GM13976 (cell line): ENCODE data around the gene ATP6AP1.

Experiments
- DNase-seq: peaks from one replicate; pipeline ENCODE4 v3.0.0; 2012; ENCODE audit warnings: low spot score
- CTCF ChIP-seq: IDR thresholded peaks from 2 replicates; pipeline ENCODE4 v1.5.1; 2012; ENCODE audit warnings: borderline replicate concordance, mild to moderate bottlenecking; ENCODE audit not compliant: insufficient read depth; ENCODE audit errors: extremely low read depth, missing control alignments, control extremely low read depth
- in situ Hi-C: fragments of 300-500 bp; cut with MboI; formaldehyde crosslinking; loops from one replicate; pipeline ENCODE4 v1.12.0; 2022; ENCODE audit warnings: low sequenced_read_pairs, mixed read lengths, inconsistent platforms; ENCODE audit not compliant: unreplicated experiment

Gene ATP6AP1

GRCh38 chrX:154432210-154432609 is 3.7 kb downstream of the ATP6AP1 start:
- DNase-seq: no peak
- in situ Hi-C loops: no loop called here
- no peak for TF ChIP-seq CTCF

- DNase-seq: no peak
- in situ Hi-C loops: no loop called here
- TF ChIP-seq CTCF: no peak
Measured at GRCh38 chrX:154433605-154434004, 5.1 kb downstream of the ATP6AP1 start.

- in situ Hi-C loops: no loop called here
Measured at GRCh38 chrX:154434394-154435168, 6.1 kb downstream of the ATP6AP1 start.

GRCh38 chrX:154435171-154435733 is 6.8 kb downstream of the ATP6AP1 start:
- DNase-seq: no peak
- in situ Hi-C loops: no loop called here
- no peak for TF ChIP-seq CTCF

More at GRCh38 chrX:154434394-154435168, 6.1 kb downstream of the ATP6AP1 start:
- no peak for TF ChIP-seq CTCF
- no peak for DNase-seq

GRCh38 chrX:154436374-154436982 is 8.0 kb downstream of the ATP6AP1 start:
- DNase-seq: peak; percentile 85
- TF ChIP-seq CTCF: no peak

GRCh38 chrX:154436983-154437752 is 8.7 kb downstream of the ATP6AP1 start, which contains the start of gene GDI1:
TSS of gene GDI1 (plus strand) at chrX:154437154. CDS start at chrX:154437255, 101 bp downstream.
- peak; percentile 68 for DNase-seq

More at GRCh38 chrX:154436374-154436982, 8.0 kb downstream of the ATP6AP1 start:
- in situ Hi-C loops: no loop called here

More at GRCh38 chrX:154436983-154437752, 8.7 kb downstream of the ATP6AP1 start, which contains the start of gene GDI1:
- no peak for TF ChIP-seq CTCF
- in situ Hi-C loops: no loop called here
